ENCODE measurements around the gene GRK4.

GRCh38 chr4:3030566-3031356 is 67.4 kb downstream of the GRK4 start:
- TF ChIP-seq CTCF (IDR thresholded peaks at IDR 0.05) (no peak), ZFX (IDR thresholded peaks at IDR 0.05; ENCODE audit: borderline replicate concordance) (no peak)

Data from 22Rv1 (cell line).